ENCODE measurements around the gene NINJ2.

The NINJ2 gene

GRCh38 chr12:527729-528128, 135.5 kb downstream of the NINJ2 start:
- DNase-seq (ENCODE audit: low spot score) = no peak

GRCh38 chr12:527241-527640, 136.0 kb downstream of the NINJ2 start:
- DNase-seq (ENCODE audit: low spot score) = no peak

GRCh38 chr12:526089-526488, 137.2 kb downstream of the NINJ2 start:
- DNase-seq (ENCODE audit: low spot score) = no peak

GRCh38 chr12:524167-524951, 138.9 kb downstream of the NINJ2 start:
- no peak for DNase-seq (ENCODE audit: low spot score)

GRCh38 chr12:522692-523378, 140.4 kb downstream of the NINJ2 start:
- DNase-seq (ENCODE audit: low spot score) = no peak

GRCh38 chr12:520119-520518, 143.1 kb downstream of the NINJ2 start:
- no peak for DNase-seq (ENCODE audit: low spot score)

GRCh38 chr12:517538-517937, 145.7 kb downstream of the NINJ2 start:
- DNase-seq (ENCODE audit: low spot score) = no peak
